GM18517 (cell line): Measurements from ENCODE around the gene ASTN2.

Source experiments
- ATAC-seq: cut with Tn5 transposase; IDR thresholded peaks from one replicate; pipeline ENCODE4 v1.9.1; 2021; ENCODE audit warnings: mild to moderate bottlenecking, moderate library complexity; ENCODE audit not compliant: unreplicated experiment

ASTN2 gene

DNA sequence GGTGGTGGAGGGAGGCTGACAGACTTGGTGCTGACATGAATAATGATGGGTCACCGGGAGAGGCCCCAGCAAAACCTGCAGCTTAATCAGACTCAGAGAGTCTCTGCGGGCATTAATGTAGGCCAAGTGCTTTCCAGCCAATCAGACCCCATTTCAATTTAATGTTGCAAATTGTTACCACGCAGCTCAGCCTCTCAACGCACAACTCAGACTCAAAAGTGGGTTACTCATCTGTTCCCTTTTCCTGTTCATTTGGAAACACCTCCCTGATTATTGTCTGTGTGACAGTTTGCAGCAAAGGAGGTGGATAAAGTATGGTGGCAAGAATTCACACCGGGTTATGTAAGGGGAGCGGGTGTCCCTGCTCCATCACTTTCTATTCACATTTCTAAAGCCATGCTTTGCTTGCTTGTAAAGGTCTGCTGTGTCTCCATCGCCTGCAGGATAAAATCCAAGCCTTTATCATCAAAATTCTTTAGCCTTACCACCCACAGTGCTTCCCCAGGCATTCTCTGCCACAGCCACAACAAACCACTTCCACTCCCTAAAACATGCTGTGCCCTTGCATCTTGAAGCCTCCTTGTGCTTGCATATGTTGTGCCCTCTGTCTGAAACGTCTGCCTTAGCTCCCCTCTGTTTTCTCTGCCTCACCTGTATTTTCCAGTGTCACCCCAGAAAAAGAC, 156.5 kb downstream of the ASTN2 start:
- no peak for ATAC-seq

GRCh38 chr9:117253261-117253660, 161.6 kb downstream of the ASTN2 start:
- ATAC-seq, result no peak

- ATAC-seq, result no peak
These were observed 164.1 kb downstream of the ASTN2 start for GRCh38 chr9:117250610-117251215.

DNA sequence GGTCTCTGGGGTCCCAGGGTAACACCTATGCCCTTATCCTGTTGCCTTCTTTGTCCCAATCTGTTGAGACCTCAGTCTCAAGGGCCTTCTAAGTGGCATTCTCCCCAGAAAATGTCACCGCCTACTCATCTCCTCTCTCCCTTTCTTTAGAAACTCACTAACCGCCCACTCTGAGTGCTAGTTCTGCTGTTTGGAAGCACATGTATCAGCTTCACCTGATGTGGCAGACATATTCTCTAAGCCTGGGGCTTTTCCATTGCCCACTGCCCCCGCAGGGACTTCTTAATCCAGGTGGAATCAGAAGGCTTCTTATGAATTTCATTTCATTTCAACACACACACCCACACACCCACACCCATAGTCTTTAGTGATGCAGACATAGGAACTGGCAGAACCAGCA, 165.1 kb downstream of the ASTN2 start:
- no peak for ATAC-seq

DNA sequence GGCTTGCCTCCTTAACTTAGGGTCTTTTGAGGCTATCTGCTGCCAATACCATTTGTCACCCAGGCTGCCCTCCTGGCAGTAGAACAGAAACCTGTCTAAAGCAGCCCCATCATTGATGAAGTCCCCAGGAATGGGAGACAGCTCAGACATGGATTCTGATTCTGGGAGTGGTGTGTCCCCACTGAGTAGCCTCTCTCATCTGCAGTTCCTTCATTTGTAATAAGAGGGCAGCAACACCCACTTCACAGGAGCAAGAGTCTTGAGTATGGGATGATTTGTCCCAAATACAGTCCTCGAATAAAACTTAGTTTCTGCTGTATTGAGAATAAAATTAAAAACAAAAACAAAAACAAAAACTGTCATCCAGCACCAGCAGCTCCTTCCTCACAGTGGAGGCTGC, 167.6 kb downstream of the ASTN2 start:
- ATAC-seq, result no peak

DNA sequence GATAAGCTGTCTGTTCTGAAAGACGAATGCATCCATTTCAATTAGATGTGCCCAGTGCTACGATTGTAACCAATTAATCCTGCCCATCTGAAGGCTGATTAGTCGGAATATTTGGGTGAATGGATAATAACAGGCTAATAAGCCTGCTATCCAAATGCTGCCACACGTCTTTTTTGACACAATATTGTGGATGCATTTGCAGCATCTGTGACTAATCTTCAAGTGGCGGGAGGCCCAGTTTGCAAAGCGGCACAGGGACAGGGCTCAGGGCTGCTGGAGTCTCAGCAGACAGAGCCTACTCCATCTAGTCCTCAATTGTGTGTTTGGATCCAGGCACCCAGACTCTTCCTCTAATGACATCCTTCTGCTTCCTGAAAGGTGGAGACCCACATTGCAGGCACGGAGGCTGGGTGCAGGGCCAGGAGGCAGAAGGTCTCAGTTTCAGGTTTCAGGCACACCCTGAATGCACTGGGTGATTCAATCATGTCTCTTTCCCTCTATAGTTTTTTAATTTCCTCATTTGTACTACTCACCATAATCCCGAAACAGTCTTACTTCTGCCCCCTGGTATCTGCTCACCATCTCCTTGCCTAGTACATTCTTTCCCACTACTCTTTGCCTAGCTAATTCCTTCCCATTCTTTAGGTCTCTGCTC, 169.6 kb downstream of the ASTN2 start:
- no peak for ATAC-seq

GRCh38 chr9:117242082-117242481, 172.8 kb downstream of the ASTN2 start:
- no peak for ATAC-seq

DNA sequence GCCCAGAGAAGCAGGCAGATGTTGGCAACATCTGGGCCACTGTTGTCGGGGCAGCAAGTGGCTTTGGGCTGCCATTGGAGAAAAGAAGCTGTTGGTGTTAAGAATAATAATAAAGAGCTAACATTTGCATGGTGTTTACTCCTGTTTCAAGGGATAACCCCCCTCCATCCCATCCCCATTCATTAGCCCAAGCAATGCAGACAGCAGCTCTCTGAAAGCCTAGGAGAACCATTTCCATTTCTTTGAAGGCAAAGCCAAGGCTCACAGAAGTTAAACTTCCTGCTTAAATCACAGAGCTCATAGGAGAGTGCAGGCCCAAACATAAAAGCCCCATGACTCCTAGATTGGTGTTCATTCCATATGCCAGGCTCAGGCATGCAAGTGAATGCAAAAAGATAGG, 175.4 kb downstream of the ASTN2 start:
- no peak for ATAC-seq

DNA sequence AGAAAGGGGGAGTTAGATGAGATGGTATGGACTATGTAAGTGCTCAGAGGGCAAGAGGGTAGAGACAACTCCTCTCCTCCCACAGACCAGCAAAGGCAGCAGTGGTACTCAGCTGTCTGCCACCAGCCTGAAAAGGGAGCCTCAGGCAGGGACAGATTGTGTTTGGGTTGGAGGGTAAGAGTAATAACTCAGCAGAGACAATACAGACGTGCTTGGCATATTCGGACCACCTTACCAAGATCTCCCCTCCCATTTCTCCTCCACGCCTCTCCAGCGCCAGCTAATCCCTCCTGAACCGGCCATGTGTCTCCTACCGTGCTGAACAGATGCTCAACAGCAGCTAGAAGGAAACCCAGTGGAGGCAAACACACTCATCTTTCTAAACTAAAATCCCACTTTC, 180.8 kb downstream of the ASTN2 start:
- no peak for ATAC-seq

- no peak for ATAC-seq
These were observed 181.8 kb downstream of the ASTN2 start for GRCh38 chr9:117233016-117233415.

- ATAC-seq, result no peak
These were observed 182.6 kb downstream of the ASTN2 start for GRCh38 chr9:117232281-117232680.

DNA sequence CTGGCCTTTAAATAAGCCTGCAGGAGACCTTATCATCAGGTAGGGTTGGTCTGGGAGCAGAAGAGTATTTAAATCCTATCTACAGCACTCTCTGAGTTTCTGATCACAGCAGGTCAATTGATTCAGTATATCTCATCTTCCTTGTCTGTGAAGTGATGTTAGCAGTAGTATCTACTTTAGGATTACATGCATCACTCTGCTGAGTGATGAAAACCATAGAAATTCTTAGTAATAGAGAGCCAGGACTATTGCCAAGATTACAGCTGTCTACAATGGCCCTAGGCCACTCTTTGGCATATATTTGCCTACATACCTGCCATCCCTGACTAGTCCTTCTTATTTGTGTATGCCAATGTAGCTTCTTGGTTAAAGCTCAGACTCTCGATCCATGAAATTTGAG, 183.8 kb downstream of the ASTN2 start:
- ATAC-seq, result no peak

GRCh38 chr9:117224695-117225094, 190.2 kb downstream of the ASTN2 start:
- no peak for ATAC-seq

DNA sequence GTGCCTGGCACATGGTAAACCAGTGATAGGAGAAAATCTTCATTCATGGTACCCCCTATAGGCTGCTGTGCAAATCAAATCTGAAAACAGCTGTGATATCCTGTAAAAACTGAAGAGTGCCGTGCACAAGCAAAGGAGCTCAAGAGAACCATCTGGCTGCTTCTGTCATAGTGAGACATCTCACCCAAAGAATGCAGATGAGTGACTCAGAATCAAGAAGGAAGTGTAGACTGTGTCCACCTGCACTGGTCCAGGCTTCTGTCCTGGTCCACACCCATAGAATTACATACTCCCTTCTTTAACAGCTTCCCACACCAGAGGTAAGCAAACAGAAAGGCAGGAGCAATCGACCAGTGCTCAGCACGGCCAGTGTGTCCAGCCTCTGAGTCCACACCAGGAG, 195.9 kb downstream of the ASTN2 start:
- ATAC-seq, result no peak

DNA sequence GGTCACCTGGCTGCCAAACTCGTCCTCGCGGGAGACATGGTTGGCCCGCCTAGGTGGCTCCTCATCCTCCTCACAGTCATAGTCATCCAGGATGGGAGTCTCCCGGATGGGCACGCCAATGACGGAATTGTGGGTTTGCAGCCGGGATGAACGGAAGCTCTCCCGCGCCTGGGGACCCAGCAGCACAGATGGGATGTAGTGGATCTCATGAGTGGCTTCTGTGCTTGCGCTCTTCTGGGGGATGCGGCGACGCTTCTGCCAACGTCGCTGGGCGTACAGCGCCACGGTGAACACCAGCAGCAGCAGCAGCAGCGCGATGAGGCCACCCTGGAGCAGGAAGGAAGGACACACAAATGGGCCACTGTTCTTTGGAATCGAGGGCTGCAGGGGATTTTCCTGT, 200.4 kb downstream of the ASTN2 start:
- no peak for ATAC-seq

- no peak for ATAC-seq
These were observed 203.6 kb downstream of the ASTN2 start for GRCh38 chr9:117211280-117211679.

GRCh38 chr9:117205806-117206205, 209.1 kb downstream of the ASTN2 start:
- ATAC-seq, result no peak

DNA sequence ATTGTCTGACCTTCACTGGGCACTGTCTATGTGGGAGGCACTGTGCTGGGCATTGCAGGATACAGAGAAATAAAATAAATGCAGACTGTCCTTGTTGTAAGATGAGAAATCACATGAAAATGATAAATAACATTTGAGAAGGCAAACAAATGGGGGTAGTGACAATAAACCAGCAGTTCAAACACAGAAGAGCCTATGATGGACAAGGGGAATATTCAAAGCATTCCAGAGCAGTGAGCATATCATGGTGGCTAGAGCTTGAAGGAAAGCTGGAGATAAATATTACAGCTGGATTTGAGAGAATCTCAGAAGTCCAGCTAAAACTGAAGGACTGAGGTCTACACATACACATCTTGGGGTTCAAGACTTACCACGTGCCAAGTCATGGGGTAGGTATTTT, 209.9 kb downstream of the ASTN2 start:
- no peak for ATAC-seq

DNA sequence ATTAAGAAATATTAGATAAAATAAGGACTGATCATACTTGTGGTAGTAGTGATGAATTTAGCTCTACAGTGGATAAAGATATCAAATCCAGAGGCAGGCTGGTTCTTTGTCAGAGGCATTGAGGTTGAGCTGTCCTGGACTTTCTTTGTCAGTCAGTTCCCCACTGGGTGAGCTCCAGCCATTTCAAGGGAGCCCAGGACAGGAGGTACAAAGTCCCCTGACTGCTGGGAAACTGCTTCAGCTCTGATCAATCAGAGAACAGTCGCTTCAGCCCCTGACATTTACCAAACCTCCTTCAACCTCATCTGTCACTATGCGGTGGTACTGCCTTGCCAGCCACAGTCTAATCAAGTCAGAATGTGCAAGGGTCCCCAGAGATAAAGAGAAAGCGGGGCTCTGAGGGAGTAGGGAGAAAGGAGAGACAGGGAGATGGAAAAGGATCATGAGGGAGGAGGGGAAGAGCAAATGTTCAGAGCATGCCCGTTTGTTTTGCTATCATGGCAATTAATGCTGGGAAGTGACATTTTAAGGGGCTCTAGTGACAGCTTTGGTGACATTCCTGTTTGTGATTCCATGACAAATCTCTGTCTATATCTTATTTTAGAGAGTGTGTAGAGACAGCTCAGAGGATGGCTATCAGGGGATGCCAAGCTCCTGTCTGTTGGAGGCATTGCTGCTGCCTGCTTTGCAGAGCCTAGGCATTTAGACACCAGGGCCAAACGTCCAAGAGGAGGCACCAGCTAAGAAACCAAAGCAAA, 223.2 kb downstream of the ASTN2 start:
- no peak for ATAC-seq

GRCh38 chr9:117189121-117189520, 225.7 kb downstream of the ASTN2 start:
- ATAC-seq, result no peak

DNA sequence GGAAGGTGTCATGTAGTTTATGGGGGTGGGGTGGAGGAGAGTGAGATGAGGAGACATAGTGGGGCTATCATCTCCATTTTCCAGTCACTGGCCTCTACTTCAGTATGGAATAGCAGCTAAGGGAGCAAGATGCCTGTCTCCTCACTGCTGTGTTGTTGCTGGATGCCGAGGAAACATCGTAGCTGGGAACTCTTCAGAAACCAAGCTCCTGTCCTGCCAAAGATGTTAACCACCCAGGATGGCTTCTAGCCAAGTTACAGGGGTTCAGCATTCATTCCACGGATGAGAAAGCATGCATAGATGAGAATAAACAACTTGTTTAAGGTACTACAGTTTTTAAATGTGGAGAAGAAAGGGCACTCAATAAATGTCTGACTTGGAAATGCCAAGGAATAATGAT, 226.5 kb downstream of the ASTN2 start:
- ATAC-seq, result no peak

GRCh38 chr9:117187498-117187897, 227.4 kb downstream of the ASTN2 start:
- no peak for ATAC-seq
